Erythroblast (primary cell): ENCODE measurements around the gene COBL.

Experiments used
- GATA1 ChIP-seq: IDR thresholded peaks from 2 replicates; pipeline ENCODE4 v1.6.1; 2011; ENCODE audit warnings: low read depth, mild to moderate bottlenecking, control low read depth, low read length, moderate library complexity
- POLR2A ChIP-seq: IDR thresholded peaks from 2 replicates; pipeline ENCODE4 v1.6.1; 2011; ENCODE audit warnings: mild to moderate bottlenecking, low read length

- TF ChIP-seq POLR2A (no peak), GATA1 (no peak)
These were observed 2.4 kb upstream of the COBL start for GRCh38 chr7:51318886-51319579.
